Right ventricle myocardium superior (tissue), 1 donor: ENCODE results near the gene HORMAD1. TPM values are rescaled to one million over a fixed set of nuclear protein-coding genes. Genes with fewer than 3 reads are reported as not detected.

Experiments
- ATAC-seq: fragments of 200-7000 bp; cut with Tn5 transposase; one replicate; pipeline ENCODE4 v1.9.1; 2020; ENCODE audit warnings: mild to moderate bottlenecking; ENCODE audit not compliant: poor library complexity
- DNase-seq: peaks from one replicate; pipeline ENCODE4 v3.0.0-alpha.2; 2020
- intact Hi-C: fragments of 100-400 bp; cut with DNase I; formaldehyde crosslinking; loops from one replicate; pipeline ENCODE4 v1.11.2; 2022
- total RNA-seq: library from RNA; stranded (reverse); fragmentation: NEBNext Ultra II Directional; extraction: Animal tissue kit (Norgen Biotek cat#: 25700); gene quantifications from one replicate; pipeline ENCODE4 v1.2.1, GENCODE V29; 2021
- donor health status: DM: no; HTN: yes; CAD: no; lungs with severe emphysema.

Gene HORMAD1
- total RNA-seq, 1 donor from 2014 or later: not detected

DNA sequence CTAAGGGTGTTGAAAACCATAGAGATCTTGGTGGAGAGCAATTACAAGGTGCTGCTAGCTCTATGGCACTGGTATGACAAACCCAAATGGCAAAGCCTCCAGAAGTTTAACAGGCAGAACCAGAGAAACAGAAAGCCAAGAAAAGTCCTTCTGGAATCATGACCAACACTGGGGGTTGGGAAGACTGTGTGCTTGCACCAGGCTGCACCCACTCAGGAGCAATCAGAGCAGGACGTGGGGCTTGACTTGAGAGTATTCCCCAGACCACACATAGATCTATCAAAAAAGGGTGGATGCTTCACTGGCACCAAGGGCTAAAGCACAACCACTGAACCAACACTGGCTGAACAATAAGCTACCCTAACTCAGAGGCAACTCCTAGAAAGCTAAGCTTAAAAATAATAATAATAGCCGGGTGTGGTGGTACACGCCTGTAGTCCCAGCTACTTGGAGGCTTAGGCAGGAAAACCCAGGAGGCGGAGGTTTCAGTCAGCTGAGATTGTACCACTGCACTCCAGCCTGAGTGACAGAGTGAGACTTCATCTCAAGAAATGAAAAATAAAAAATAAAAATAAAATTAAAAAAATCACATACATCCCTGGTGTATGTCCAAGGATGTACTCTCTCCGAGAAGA lies 71.1 kb downstream of the HORMAD1 start:
- intact Hi-C loops: no loop called here
- DNase-seq (no peak), ATAC-seq (peak; percentile 26)

Other genes with a start within 250 kb of the HORMAD1 start
- gene TARS2, start 233.5 kb downstream of the HORMAD1 start, total RNA-seq: 28.0 TPM
- gene ECM1, start 212.8 kb downstream of the HORMAD1 start, total RNA-seq: 16.7 TPM
- gene FALEC, start 205.1 kb downstream of the HORMAD1 start, total RNA-seq: not detected
- 64.4 TPM for gene ADAMTSL4, start 171.5 kb downstream of the HORMAD1 start, total RNA-seq
- gene MCL1, start 141.3 kb downstream of the HORMAD1 start, total RNA-seq: 85.9 TPM
- gene ENSA, start 91.3 kb downstream of the HORMAD1 start, total RNA-seq: 108 TPM
- gene GOLPH3L, start 23.7 kb downstream of the HORMAD1 start, total RNA-seq: 15.2 TPM
- 34.9 TPM for gene CTSS, start 44.9 kb upstream of the HORMAD1 start, total RNA-seq
- 4.9 TPM for gene CTSK, start 87.4 kb upstream of the HORMAD1 start, total RNA-seq
- 26.2 TPM for gene ARNT, start 155.7 kb upstream of the HORMAD1 start, total RNA-seq
- gene CTXND2, start 166.2 kb upstream of the HORMAD1 start, total RNA-seq: not detected
- 15.7 TPM for gene SETDB1, start 205.5 kb upstream of the HORMAD1 start, total RNA-seq